NCI-H1417 treated with DMSO at 0.1 percent for 48 hours (cell line): ENCODE data around the gene DIPK1B.
"Not testable (repeated sequence)": the region's sequence is repeated elsewhere in the genome, so short reads cannot be mapped to it uniquely, and the experiment has no call there.

Source experiments
- DNase-seq: peaks from one replicate; lab custom pipeline; 2025; lab: John Stamatoyannopoulos, UW

DIPK1B gene

GRCh38 chr9:136698635-136699246 lies 13.6 kb upstream of the DIPK1B start:
- DNase-seq: no peak

- no peak for DNase-seq
Measured at GRCh38 chr9:136700304-136700703, 12.1 kb upstream of the DIPK1B start.

GRCh38 chr9:136700959-136701667 lies 11.3 kb upstream of the DIPK1B start:
- no peak for DNase-seq

GRCh38 chr9:136701668-136702053 lies 10.7 kb upstream of the DIPK1B start:
- DNase-seq: no peak

- no peak for DNase-seq
Measured at GRCh38 chr9:136703276-136703860, 9.0 kb upstream of the DIPK1B start.

GRCh38 chr9:136704741-136705140 lies 7.6 kb upstream of the DIPK1B start:
- DNase-seq: not testable (repeated sequence)

- DNase-seq: no peak
Measured at GRCh38 chr9:136705564-136705963, 6.8 kb upstream of the DIPK1B start.

GRCh38 chr9:136707011-136707410 lies 5.4 kb upstream of the DIPK1B start:
- no peak for DNase-seq

- no peak for DNase-seq
Measured at GRCh38 chr9:136707849-136708517, 4.4 kb upstream of the DIPK1B start.

- no peak for DNase-seq
Measured at GRCh38 chr9:136709454-136710109, 2.8 kb upstream of the DIPK1B start.

- no peak for DNase-seq
Measured at GRCh38 chr9:136710543-136710942, 1.8 kb upstream of the DIPK1B start.

- DNase-seq: not testable (repeated sequence)
Measured at GRCh38 chr9:136711219-136711648, 1.1 kb upstream of the DIPK1B start.

- DNase-seq: no peak
Measured at GRCh38 chr9:136712690-136713544, 545 bp downstream of the DIPK1B start.

GRCh38 chr9:136713550-136713949 lies 1.2 kb downstream of the DIPK1B start:
- DNase-seq: no peak

GRCh38 chr9:136714096-136714892 lies 1.9 kb downstream of the DIPK1B start:
- no peak for DNase-seq

- DNase-seq: no peak
Measured at GRCh38 chr9:136714893-136715274, 2.5 kb downstream of the DIPK1B start.

- no peak for DNase-seq
Measured at GRCh38 chr9:136717399-136717798, 5.0 kb downstream of the DIPK1B start.

GRCh38 chr9:136718345-136719194 lies 6.2 kb downstream of the DIPK1B start:
- no peak for DNase-seq

GRCh38 chr9:136719195-136719880 lies 7.0 kb downstream of the DIPK1B start:
- no peak for DNase-seq
